ENCODE data around the gene DNMBP.
"Not testable (repeated sequence)": the region's sequence is repeated elsewhere in the genome, so short reads cannot be mapped to it uniquely, and the experiment has no call there.

Gene DNMBP

GRCh38 chr10:99984211-99985034, 25.3 kb downstream of the DNMBP start:
- DNase-seq: no peak

DNA sequence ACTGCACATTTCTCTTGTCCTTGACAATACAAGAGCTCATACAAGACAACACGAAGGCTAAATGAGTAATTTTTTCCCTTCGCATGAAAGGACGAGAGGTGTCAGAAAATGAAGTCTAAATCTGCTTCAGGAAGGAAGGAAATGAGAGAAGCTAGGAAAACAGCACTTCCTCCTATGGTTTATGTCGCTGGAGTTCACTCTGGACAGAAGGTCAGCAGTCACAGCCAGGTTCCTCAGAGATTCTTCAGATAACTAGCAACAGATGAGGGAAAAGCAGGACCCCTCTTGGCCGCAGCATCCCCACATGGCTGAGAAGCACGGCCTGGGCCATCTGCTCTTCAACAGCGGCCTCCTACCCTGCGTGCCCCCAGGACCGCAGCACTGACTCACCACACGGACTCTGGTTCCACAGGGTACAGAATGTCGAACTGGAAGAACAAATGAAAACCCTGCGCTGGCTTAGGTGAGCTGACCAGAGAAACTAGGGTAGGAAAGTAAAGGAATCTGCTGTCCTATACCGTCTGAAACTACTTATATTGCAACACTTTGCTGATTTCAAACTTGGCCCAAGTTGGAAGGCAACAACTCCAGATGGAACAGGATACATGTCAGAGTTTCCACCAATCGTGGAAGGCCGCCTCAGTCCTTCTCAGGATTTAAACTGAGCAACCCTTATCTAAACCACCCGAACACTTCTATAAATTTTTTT, 26.3 kb downstream of the DNMBP start:
- no peak for DNase-seq

- DNase-seq: no peak
Observed at GRCh38 chr10:99982728-99983127, 27.0 kb downstream of the DNMBP start.

- no peak for DNase-seq
Observed at GRCh38 chr10:99981581-99982199, 28.1 kb downstream of the DNMBP start.

GRCh38 chr10:99979066-99979685, 30.6 kb downstream of the DNMBP start:
- no peak for DNase-seq

GRCh38 chr10:99977916-99978315, 31.8 kb downstream of the DNMBP start:
- DNase-seq: no peak

- DNase-seq: no peak
Observed at GRCh38 chr10:99976886-99977665, 32.7 kb downstream of the DNMBP start.

- no peak for DNase-seq
Observed at GRCh38 chr10:99975942-99976809, 33.6 kb downstream of the DNMBP start.

DNA sequence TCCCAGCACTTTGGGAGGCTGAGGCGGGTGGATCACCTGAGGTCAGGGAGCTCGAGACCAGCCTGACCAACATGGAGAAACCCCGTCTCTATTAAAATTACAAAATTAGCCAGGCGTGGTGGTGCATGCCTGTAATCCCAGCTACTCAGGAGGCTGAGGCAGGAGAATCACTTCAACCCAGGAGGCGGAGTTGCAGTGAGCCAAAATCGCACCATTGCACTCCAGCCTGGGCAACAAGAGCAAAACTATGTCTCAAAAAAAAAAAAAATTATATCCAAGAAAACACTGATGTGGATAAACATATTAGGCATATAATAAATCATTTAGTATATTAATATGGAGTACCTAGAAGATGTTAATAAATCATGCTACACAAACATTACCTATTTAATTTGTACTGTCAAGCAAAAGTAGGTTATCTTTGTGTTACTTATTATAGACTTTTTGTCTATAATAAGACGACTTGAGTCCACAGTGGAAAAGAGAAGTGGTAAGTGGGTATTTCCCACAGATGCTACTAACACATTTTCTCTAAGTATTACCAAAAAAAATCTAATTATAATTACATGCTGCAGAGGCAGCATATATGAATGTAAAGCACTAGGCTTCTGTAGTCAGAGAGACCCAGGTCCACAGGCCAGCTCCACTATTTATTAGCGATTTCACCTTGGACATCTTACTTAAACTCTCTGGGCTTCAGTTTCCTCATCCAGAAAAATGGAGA, 34.5 kb downstream of the DNMBP start:
- no peak for DNase-seq

DNA sequence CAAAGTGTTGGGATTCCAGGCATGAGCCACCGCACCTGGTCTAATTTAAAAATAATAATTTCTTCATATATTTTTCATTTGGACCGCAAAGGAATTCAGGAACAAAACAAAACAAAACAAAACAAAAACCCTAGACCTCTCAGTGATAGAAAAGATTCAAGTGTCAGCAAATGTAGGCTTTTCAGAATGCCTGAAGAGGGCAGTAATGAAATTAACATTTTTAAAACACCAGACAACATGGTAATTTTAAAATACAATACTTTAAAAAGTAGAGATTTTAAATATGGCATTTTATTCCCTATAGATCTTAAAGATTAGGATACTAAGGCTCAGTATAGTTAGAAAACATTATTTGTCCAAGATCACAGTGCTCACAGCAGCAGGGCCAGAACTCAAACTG, 36.6 kb downstream of the DNMBP start:
- DNase-seq: no peak

DNA sequence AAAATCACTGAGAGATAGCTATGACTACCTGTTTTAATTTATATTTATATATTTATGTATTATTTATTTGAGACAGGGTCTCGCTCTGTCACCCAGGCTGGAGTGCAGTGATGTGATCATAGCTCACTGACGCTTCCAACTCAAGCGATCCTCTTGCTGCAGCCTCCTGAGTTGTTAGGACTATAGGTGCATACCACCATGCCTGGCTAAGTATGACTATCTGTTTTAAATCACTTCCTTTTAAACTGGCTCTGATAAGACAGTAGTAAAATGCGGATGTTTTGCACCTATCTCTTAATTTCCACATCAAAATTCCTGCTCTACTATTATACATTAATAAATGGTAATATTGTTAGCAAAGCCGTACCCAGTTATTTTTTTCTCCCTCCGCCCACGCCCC, 41.8 kb downstream of the DNMBP start:
- DNase-seq: no peak

DNA sequence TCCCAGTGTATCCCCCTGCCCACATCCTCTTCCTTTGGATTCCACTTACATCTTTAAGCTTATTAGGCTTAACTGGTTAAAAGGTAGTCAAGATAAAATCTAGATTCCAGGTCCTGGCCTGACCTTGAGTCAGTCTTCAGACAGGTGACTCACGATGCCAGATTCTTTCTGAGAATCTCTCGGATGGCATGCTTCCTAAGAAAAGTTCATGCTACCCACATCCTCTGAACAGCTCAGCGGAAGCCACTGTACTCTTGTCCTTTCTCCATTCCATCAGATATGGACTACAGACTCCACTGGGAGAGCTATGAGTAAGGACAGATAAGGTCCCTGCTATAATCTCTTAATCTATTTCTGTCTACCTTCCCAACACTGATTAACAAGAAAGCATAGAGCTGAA, 43.4 kb downstream of the DNMBP start:
- no peak for DNase-seq

DNA sequence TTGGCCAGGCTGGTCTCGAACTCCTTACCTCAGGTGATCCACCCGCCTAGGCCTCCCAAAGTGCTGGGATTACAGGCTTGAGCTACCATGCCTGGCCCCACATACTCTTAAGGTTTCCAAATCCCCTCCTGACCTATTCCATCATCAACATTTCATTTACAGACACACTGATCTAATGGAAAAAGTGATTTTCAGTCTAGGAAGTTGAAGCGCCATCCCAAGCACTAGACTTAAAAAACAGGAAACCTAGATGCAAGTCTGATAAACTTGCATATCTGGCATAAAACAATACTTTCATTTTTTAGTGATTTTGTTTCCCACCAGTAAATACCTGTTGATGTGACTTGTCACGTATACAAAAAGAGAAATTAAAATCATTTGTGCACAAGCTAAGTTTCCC, 44.0 kb downstream of the DNMBP start:
- no peak for DNase-seq

GRCh38 chr10:99964791-99965190, 45.0 kb downstream of the DNMBP start:
- no peak for DNase-seq

GRCh38 chr10:99963467-99964165, 46.1 kb downstream of the DNMBP start:
- not testable (repeated sequence) for DNase-seq

GRCh38 chr10:99958806-99959205, 50.9 kb downstream of the DNMBP start:
- DNase-seq: no peak

DNA sequence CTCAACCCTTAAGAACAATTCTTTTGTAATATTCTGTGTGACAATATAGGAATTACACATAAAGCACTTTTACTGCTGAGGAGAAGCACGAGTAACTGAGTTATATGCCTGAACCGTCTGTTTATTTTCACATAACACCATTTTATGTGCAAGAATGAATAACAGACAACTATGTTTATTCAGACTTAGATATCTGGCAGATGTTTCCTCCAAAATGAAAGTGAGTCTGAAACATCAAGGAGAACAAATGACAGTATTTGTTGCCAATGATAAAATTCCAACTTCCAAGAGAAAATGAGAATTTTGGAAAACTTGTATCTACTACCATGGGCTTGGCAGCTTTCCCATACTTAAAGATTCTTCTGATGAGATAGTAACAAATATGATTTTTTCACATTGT, 51.4 kb downstream of the DNMBP start:
- DNase-seq: no peak

DNA sequence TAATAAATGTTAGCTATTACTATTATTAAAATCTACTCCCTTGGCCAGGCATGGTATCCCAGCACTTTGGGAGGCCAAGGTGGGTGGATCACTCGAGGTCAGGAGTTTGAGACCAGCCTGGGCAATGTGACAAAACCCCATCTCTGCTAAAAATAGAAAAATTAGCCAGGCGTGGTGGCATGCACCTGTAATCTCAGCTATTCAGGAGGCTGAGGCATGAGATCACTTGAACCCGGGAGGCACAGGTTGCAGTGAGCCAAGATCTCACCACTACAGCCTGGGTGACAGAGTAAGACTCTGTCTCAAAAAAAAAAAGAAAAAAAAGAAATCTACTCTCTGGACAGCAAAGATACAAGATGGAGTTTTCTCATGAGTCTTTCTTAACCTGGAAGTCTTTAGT, 56.2 kb downstream of the DNMBP start:
- not testable (repeated sequence) for DNase-seq

GRCh38 chr10:99952799-99953198, 56.9 kb downstream of the DNMBP start:
- DNase-seq: no peak

DNA sequence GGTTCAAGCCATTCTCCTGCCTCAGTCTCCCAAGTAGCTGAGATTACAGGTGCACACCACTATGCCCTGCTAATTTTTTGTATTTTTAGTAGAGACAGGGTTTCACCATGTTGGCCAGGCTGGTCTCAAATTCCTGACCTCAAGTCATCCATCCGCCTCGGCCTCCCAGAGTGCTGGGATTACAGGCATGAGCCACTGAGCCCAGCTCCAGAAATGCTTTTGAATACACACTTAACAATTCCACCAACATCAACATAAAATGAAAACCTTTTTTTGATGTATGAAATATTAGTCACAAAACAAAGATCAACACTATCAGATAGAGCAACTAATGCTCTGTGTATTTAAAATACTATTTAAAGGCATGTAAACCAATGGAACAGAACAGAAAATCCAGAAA, 63.7 kb downstream of the DNMBP start:
- not testable (repeated sequence) for DNase-seq

Data from activated CD4-positive, CD25-positive, alpha-beta regulatory T cell treated with anti-CD3 and anti-CD28 coated beads, Interleukin-2, amount 50 U/mL, for 72 hours (primary cell).